DMS153 (cell line): Measurements from ENCODE around the gene RNU2-63P.
"Not testable (repeated sequence)": the region's sequence is repeated elsewhere in the genome, so short reads cannot be mapped to it uniquely, and the experiment has no call there.

ENCODE experiments used
- DNase-seq: peaks from one replicate; lab custom pipeline; 2025; lab: John Stamatoyannopoulos, UW

The RNU2-63P gene

DNA sequence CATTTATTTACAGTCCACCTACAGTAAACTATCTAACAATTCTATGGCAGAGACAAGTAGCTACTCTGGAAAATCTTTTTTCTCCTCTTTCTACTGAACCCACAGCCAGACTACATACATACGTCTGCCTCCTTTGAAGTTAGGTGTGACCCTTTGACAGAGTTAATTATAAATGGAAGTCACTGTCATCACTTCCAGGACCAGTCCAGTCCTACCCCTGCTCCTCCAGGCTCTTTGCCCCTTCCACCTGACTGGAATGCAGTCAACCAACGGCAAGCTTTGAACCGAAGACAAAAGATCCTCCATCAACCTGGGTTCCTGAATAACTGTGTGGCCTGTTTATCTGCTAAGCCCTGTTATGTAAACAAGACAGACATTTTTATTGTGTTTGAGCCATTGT is 35.2 kb downstream of the RNU2-63P start:
- DNase-seq = not testable (repeated sequence)

GRCh38 chr2:87972385-87972784 is 44.0 kb downstream of the RNU2-63P start:
- DNase-seq = not testable (repeated sequence)
